Prostate gland (tissue), 2 donors: ENCODE data around the gene DOCK4. TPM values are rescaled to one million over a fixed set of nuclear protein-coding genes. Genes with fewer than 3 reads are reported as not detected.

ENCODE experiments used
- DNase-seq: peaks from one replicate; pipeline ENCODE4 v3.0.0-alpha.2; 2019; ENCODE audit warnings: low spot score
- H3K27ac ChIP-seq, 2 donors: fragments of 200-600 bp; sonication (generic); 2 replicates each; pipeline ENCODE4 v1.5.1; 2017 to 2019
- H3K27me3 ChIP-seq: fragments of 200-600 bp; sonication (generic); replicated peaks from 2 replicates; pipeline ENCODE4 v1.5.1; 2019; ENCODE audit not compliant: insufficient read depth
- H3K36me3 ChIP-seq, 2 donors: fragments of 200-600 bp; sonication (generic); 1 replicate in 1 of 2; 2 replicates in 1 of 2; pipeline versions ENCODE4 v1.5.1 to v1.8.1; 2017 to 2019
- H3K4me1 ChIP-seq: fragments of 200-600 bp; sonication (generic); replicated peaks from 2 replicates; pipeline ENCODE4 v1.5.1; 2019
- H3K4me3 ChIP-seq, 2 donors: fragments of 200-600 bp; sonication (generic); 2 replicates each; pipeline ENCODE4 v1.5.1; 2017 to 2019
- H3K9me3 ChIP-seq: fragments of 200-600 bp; sonication (generic); 2 replicates; pipeline ENCODE4 v1.5.1; 2017
- POLR2A ChIP-seq: fragments of 450-650 bp; IDR thresholded peaks from one replicate; pipeline ENCODE4 v1.6.1; 2016; ENCODE audit warnings: antibody characterized with exemption, mild to moderate bottlenecking
- POLR2AphosphoS5 ChIP-seq: sonication (generic); formaldehyde crosslinking; IDR thresholded peaks from one replicate; pipeline ENCODE4 v1.6.1; 2017; ENCODE audit warnings: antibody characterized with exemption
- WGBS: methylation state at CpG from one replicate; pipeline ENCODE4 v1.1.5; 2018; 5-methylcytosine and 5-hydroxymethylcytosine counted together
- intact Hi-C: fragments of 100-400 bp; cut with DNase I; formaldehyde crosslinking; loops from one replicate; pipeline ENCODE4 v1.14.2; 2022
- small RNA-seq, 2 donors: library from RNA; depleted of rRNA; stranded (forward); fragments of <200 nt; gene quantifications; one replicate each; pipeline ENCODE3, GENCODE V24; 2016
- total RNA-seq, 2 donors: library from RNA; depleted of rRNA; stranded (reverse); fragments of >200 nt; gene quantifications; one replicate each; pipeline ENCODE4 v1.1.0, GENCODE V29; 2016
- TF ChIP-seq, protein P1 (sequence below), 4 experiments: fragments of 200-600 bp in 2 of 4; fragments of 450-650 bp in 2 of 4; sonication (generic) in 2 of 4; IDR thresholded peaks; 1 replicate in 3 of 4; 2 replicates in 1 of 4; pipeline ENCODE4 v1.5.1; 2016 to 2019; ENCODE audit warnings: antibody characterized with exemption in 4 of 4, mild to moderate bottlenecking in 2 of 4, moderate library complexity in 2 of 4

The DOCK4 gene
- total RNA-seq, 2 donors from 2014 or later, result 21.8 to 37.4 TPM

DNA sequence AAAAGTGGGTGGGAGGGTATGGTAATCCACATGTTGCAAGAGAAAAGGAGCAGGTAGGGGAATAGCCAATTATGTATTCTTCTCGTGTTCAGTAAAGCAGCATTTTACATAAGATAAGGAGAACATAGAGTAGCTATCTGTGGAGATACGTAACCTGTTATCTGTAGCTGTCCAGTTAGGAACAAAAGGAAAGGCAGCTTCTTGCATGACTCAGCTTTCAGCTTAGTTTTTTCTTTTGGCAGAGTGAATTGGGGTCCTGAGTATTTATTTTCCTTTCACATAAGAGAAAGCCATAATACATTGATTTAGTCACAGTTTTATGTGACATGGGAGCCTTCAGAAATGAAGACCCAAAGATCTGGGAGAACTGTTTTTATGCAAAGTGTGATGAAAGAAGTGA lies 527.2 kb downstream of the DOCK4 start:
- DNase-seq, result no peak
- intact Hi-C loops, result no loop called here
- Histone ChIP-seq H3K9me3 (no peaks in the 10 kb centered on the region), H3K4me1 (no peaks in the 10 kb centered on the region), H3K27ac (no peak overlapping the region), H3K36me3 (no peaks in the 10 kb centered on the region), H3K27me3 (no peaks in the 10 kb centered on the region), H3K4me3 (no peak overlapping the region)
- WGBS, result 77% methylated on average over 2 of the region's 2 CpGs
- TF ChIP-seq, protein P1, sequence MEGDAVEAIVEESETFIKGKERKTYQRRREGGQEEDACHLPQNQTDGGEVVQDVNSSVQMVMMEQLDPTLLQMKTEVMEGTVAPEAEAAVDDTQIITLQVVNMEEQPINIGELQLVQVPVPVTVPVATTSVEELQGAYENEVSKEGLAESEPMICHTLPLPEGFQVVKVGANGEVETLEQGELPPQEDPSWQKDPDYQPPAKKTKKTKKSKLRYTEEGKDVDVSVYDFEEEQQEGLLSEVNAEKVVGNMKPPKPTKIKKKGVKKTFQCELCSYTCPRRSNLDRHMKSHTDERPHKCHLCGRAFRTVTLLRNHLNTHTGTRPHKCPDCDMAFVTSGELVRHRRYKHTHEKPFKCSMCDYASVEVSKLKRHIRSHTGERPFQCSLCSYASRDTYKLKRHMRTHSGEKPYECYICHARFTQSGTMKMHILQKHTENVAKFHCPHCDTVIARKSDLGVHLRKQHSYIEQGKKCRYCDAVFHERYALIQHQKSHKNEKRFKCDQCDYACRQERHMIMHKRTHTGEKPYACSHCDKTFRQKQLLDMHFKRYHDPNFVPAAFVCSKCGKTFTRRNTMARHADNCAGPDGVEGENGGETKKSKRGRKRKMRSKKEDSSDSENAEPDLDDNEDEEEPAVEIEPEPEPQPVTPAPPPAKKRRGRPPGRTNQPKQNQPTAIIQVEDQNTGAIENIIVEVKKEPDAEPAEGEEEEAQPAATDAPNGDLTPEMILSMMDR (IDR thresholded peaks at IDR 0.05), result no peak
- no peak for TF ChIP-seq POLR2AphosphoS5
- TF ChIP-seq POLR2A, result no peak

DNA sequence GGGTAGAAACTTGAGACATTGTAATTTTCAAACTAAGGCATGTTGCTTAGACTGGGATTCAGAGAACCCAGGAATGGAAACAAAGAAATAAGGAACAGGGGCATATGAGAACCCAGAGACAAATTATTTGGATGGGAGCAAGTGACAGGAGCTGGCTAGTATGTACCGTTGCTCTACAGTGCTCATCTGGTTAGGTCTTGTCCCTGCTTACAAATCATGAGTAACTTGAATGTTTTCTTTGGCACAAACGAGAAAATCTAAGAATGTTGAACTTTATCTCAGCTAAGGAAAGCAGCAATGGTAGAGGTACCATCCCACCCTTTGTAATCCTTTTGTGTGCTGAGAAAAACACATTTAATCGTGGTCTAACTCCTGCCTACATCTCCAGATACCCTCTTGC lies 527.9 kb downstream of the DOCK4 start:
- intact Hi-C loops, result no loop called here
- DNase-seq, result no peak
- TF ChIP-seq, protein P1 (IDR thresholded peaks at IDR 0.05), result no peak
- TF ChIP-seq POLR2AphosphoS5 (no peak), POLR2A (no peak)
- H3K4me1 ChIP-seq, result no peaks in the 10 kb centered on the region
- WGBS, result 28% methylated on average over 3 of the region's 3 CpGs
- no peaks in the 10 kb centered on the region for H3K27me3 ChIP-seq
- no peak overlapping the region for H3K27ac ChIP-seq
- no peaks in the 10 kb centered on the region for H3K36me3 ChIP-seq
- H3K9me3 ChIP-seq, result no peaks in the 10 kb centered on the region
- no peak overlapping the region for H3K4me3 ChIP-seq

DNA sequence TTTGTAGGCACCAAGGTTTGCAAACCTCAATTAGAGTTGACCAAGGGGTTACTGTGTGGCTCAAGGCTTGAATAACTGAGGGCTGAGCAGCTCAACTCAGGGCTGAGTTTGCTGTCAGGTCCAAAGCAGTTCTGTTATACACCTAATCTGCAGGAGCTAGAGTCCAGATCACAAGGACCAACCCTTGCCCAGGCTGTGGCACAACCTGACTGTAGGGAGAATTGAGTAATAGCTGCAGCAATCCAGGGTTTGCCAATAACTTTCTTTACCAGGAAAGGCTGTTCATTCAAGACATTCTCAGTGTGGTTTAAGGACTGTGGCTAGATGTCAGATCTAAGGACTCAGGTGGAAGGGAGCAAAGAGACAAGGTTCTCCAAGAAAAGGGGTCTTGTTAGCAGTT lies 528.4 kb downstream of the DOCK4 start:
- Histone ChIP-seq H3K4me3 (no peak overlapping the region), H3K27me3 (no peaks in the 10 kb centered on the region), H3K27ac (no peak overlapping the region), H3K36me3 (no peaks in the 10 kb centered on the region), H3K9me3 (no peaks in the 10 kb centered on the region), H3K4me1 (no peaks in the 10 kb centered on the region)
- DNase-seq, result no peak
- TF ChIP-seq POLR2AphosphoS5, result no peak
- intact Hi-C loops, result no loop called here

DNA sequence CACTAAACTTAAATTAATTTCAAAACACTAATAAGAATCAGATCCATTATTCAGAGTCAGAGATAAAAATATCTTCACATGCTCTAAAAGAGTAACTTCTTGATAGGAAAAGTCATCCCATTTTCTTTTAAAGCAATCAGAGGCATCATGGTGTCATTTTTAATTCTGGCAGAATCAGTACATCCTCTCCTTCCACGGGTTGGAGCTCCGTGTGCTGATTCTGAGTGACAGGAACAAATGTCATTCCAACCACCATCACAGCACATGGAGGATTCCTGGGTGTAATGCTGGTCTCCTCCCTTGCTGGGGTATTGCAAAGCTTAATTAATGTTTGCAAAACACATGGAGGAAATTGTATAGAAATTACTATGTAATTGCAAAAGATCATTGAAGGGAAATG lies 529.4 kb downstream of the DOCK4 start:
- intact Hi-C loops, result no loop called here
- H3K4me3 ChIP-seq, result no peak overlapping the region
- no peaks in the 10 kb centered on the region for H3K4me1 ChIP-seq
- H3K27ac ChIP-seq, result no peak overlapping the region
- WGBS, result 60% methylated on average over 2 of the region's 2 CpGs
- no peak for TF ChIP-seq POLR2AphosphoS5
- no peak for TF ChIP-seq POLR2A
- TF ChIP-seq, protein P1 (IDR thresholded peaks at IDR 0.05), result no peak
- no peaks in the 10 kb centered on the region for H3K27me3 ChIP-seq
- DNase-seq, result no peak
- no peaks in the 10 kb centered on the region for H3K9me3 ChIP-seq
- H3K36me3 ChIP-seq, result no peaks in the 10 kb centered on the region

Small RNA genes lying within 50 kb of the gene (small RNA-seq; reads per million reads assigned to genes)
- gene RNA5SP237, result 0 reads per million in 2 donors

Other genes with a start within 250 kb of the DOCK4 start
- 10 to 100 TPM; 23.0 to 33.1 TPM for gene ZNF277, start 296 bp upstream of the DOCK4 start, total RNA-seq
- gene IFRD1, start 244.1 kb upstream of the DOCK4 start, total RNA-seq, result 10 to 100 TPM; 57.5 to 58.5 TPM